Muscle layer of duodenum (tissue), 2 donors: ENCODE measurements around the gene PRAMEF18.
"Not testable (repeated sequence)": the region's sequence is repeated elsewhere in the genome, so short reads cannot be mapped to it uniquely, and the experiment has no call there.

Experiments used
- H3K27ac ChIP-seq: one replicate; pipeline ENCODE4 v1.7.0; 2013; ENCODE audit warnings: mild to moderate bottlenecking, low read length
- H3K27me3 ChIP-seq: one replicate; pipeline ENCODE4 v1.7.0; 2013; ENCODE audit warnings: low read depth, mild to moderate bottlenecking, control low read depth, low read length
- H3K36me3 ChIP-seq, 2 donors: one replicate each; pipeline ENCODE4 v1.7.0; 2013; ENCODE audit warnings: low read length in 2 of 2, control low read depth in 1 of 2, mild to moderate bottlenecking in 1 of 2; ENCODE audit not compliant: insufficient read depth in 2 of 2, control insufficient read depth in 1 of 2
- H3K4me1 ChIP-seq, 2 donors: one replicate each; pipeline ENCODE4 v1.7.0; 2013; ENCODE audit warnings: low read length in 2 of 2, mild to moderate bottlenecking in 2 of 2, control low read depth in 1 of 2, moderate library complexity in 1 of 2; ENCODE audit not compliant: insufficient read depth in 2 of 2, control insufficient read depth in 1 of 2
- H3K4me3 ChIP-seq, 2 donors: one replicate each; pipeline ENCODE4 v1.7.0; 2013; ENCODE audit warnings: low read length in 2 of 2, low read depth in 1 of 2, mild to moderate bottlenecking in 1 of 2
- H3K9me3 ChIP-seq, 2 donors: one replicate each; pipeline ENCODE4 v1.7.0; 2013; ENCODE audit warnings: low read length in 2 of 2, control low read depth in 1 of 2, mild to moderate bottlenecking in 1 of 2; ENCODE audit not compliant: control insufficient read depth in 1 of 2
- donor health status: healthy.

Gene PRAMEF18

GRCh38 chr1:13231061-13231750, 5.3 kb upstream of the PRAMEF18 start:
- not testable (repeated sequence) for H3K27ac ChIP-seq, H3K27me3 ChIP-seq, H3K4me3 ChIP-seq, H3K4me1 ChIP-seq, H3K9me3 ChIP-seq, H3K36me3 ChIP-seq

- H3K36me3 ChIP-seq, H3K27ac ChIP-seq, H3K4me1 ChIP-seq, H3K4me3 ChIP-seq, H3K9me3 ChIP-seq, H3K27me3 ChIP-seq: not testable (repeated sequence)
Observed at GRCh38 chr1:13230601-13231000, 4.6 kb upstream of the PRAMEF18 start.

- H3K27ac ChIP-seq, H3K4me1 ChIP-seq, H3K36me3 ChIP-seq, H3K9me3 ChIP-seq, H3K4me3 ChIP-seq, H3K27me3 ChIP-seq: not testable (repeated sequence)
Observed at GRCh38 chr1:13230096-13230495, 4.1 kb upstream of the PRAMEF18 start.

GRCh38 chr1:13228343-13228781, 2.4 kb upstream of the PRAMEF18 start:
- Histone ChIP-seq H3K27me3 (no peaks in the 10 kb centered on the region), H3K4me3 (no peak overlapping the region), H3K36me3 (no peaks in the 10 kb centered on the region), H3K4me1 (no peaks in the 10 kb centered on the region), H3K27ac (no peak overlapping the region), H3K9me3 (no peaks in the 10 kb centered on the region)

- H3K4me1 ChIP-seq, H3K9me3 ChIP-seq: not testable (repeated sequence)
Observed at GRCh38 chr1:13227271-13228055, 1.5 kb upstream of the PRAMEF18 start.

GRCh38 chr1:13224480-13225060, 1.4 kb downstream of the PRAMEF18 start:
- no peaks in the 10 kb centered on the region for H3K9me3 ChIP-seq
- no peak overlapping the region for H3K27ac ChIP-seq
- no peaks in the 10 kb centered on the region for H3K36me3 ChIP-seq
- H3K27me3 ChIP-seq, result no peaks in the 10 kb centered on the region
- no peak overlapping the region for H3K4me3 ChIP-seq
- no peaks in the 10 kb centered on the region for H3K4me1 ChIP-seq

More at GRCh38 chr1:13227271-13228055, 1.5 kb upstream of the PRAMEF18 start:
- not testable (repeated sequence) for H3K27me3 ChIP-seq, H3K36me3 ChIP-seq, H3K4me3 ChIP-seq, H3K27ac ChIP-seq

- not testable (repeated sequence) for H3K4me1 ChIP-seq, H3K36me3 ChIP-seq, H3K27ac ChIP-seq, H3K27me3 ChIP-seq, H3K9me3 ChIP-seq, H3K4me3 ChIP-seq
Observed at GRCh38 chr1:13222788-13223187, 3.2 kb downstream of the PRAMEF18 start.

GRCh38 chr1:13219203-13219602, 6.8 kb downstream of the PRAMEF18 start:
- not testable (repeated sequence) for H3K4me1 ChIP-seq, H3K27me3 ChIP-seq, H3K27ac ChIP-seq, H3K4me3 ChIP-seq, H3K36me3 ChIP-seq, H3K9me3 ChIP-seq

- H3K4me1 ChIP-seq, H3K4me3 ChIP-seq, H3K36me3 ChIP-seq, H3K27me3 ChIP-seq, H3K9me3 ChIP-seq, H3K27ac ChIP-seq: not testable (repeated sequence)
Observed at GRCh38 chr1:13216619-13217018, 9.3 kb downstream of the PRAMEF18 start.

GRCh38 chr1:13208712-13209111, 17.2 kb downstream of the PRAMEF18 start:
- not testable (repeated sequence) for H3K36me3 ChIP-seq, H3K27ac ChIP-seq, H3K4me1 ChIP-seq, H3K9me3 ChIP-seq, H3K27me3 ChIP-seq, H3K4me3 ChIP-seq

GRCh38 chr1:13201309-13201708, 24.6 kb downstream of the PRAMEF18 start, which contains the start of gene PRAMEF13:
TSS of gene PRAMEF13 (minus strand) at chr1:13201409. CDS start at chr1:13199589, 1,820 bp downstream.
- not testable (repeated sequence) for H3K4me3 ChIP-seq, H3K27me3 ChIP-seq, H3K9me3 ChIP-seq, H3K27ac ChIP-seq, H3K4me1 ChIP-seq, H3K36me3 ChIP-seq
